Measurements from ENCODE around the gene GDAP2. TPM values are rescaled to one million over a fixed set of nuclear protein-coding genes. Genes with fewer than 3 reads are reported as not detected.

The GDAP2 gene
- total and polyA plus RNA-seq, 4 donors, result 5.1 to 52.2 (median 17.2) TPM

DNA sequence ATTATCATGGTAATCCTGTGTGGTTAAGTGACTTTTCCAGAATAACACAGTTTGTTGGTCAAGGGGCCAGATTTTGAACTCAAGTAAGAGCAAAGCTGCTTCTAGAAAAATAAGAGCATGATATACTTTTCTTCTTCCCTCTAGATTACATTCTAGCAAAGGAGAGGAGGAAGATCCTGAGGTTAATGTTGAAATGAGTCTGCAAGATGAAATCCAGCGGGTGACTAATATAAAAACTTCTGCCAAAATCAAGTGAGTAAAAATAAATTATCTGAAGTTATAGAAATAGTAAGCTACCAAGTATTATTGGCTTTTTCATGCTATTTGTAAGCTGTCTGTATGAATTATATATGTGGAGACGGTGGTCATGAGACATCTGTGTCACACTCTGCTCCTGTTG, 12.9 kb upstream of the GDAP2 start:
- Histone ChIP-seq H3K9me3 (ENCODE audit: control insufficient read depth in 4 of 4, insufficient read depth in 3 of 4, low read length in 3 of 4) (no peaks in the 10 kb centered on the region), H3K27me3 (ENCODE audit: control insufficient read depth in 3 of 3, insufficient read depth in 3 of 3, low read length in 2 of 3) (no peaks in the 10 kb centered on the region), H3K4me1 (ENCODE audit: control insufficient read depth in 5 of 5, insufficient read depth in 5 of 5, low read length in 5 of 5) (no peaks in the 10 kb centered on the region), H3K36me3 (ENCODE audit: control insufficient read depth in 4 of 4, insufficient read depth in 4 of 4, low read length in 4 of 4) (peaks cover 6 to 56% (median 31%) of the 10 kb centered on the region in 4 donors), H3K4me3 (no peak overlapping the region), H3K9ac (ENCODE audit: insufficient read depth in 1 of 2, low read length in 2 of 2) (no peak overlapping the region), H3K27ac (ENCODE audit: low read depth in 1 of 2, low read length in 1 of 2) (no peak overlapping the region)
- DNase-seq, result no peak
- TF ChIP-seq, protein P1, sequence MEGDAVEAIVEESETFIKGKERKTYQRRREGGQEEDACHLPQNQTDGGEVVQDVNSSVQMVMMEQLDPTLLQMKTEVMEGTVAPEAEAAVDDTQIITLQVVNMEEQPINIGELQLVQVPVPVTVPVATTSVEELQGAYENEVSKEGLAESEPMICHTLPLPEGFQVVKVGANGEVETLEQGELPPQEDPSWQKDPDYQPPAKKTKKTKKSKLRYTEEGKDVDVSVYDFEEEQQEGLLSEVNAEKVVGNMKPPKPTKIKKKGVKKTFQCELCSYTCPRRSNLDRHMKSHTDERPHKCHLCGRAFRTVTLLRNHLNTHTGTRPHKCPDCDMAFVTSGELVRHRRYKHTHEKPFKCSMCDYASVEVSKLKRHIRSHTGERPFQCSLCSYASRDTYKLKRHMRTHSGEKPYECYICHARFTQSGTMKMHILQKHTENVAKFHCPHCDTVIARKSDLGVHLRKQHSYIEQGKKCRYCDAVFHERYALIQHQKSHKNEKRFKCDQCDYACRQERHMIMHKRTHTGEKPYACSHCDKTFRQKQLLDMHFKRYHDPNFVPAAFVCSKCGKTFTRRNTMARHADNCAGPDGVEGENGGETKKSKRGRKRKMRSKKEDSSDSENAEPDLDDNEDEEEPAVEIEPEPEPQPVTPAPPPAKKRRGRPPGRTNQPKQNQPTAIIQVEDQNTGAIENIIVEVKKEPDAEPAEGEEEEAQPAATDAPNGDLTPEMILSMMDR (IDR thresholded peaks at IDR 0.05; ENCODE audit: control extremely low read depth, extremely low read depth), result no peak
- 99 to 100% methylated on average over 2 of the region's 2 CpGs for WGBS, 2 donors
- no peak for ATAC-seq (ENCODE audit: insufficient read depth, low FRiP score)

DNA sequence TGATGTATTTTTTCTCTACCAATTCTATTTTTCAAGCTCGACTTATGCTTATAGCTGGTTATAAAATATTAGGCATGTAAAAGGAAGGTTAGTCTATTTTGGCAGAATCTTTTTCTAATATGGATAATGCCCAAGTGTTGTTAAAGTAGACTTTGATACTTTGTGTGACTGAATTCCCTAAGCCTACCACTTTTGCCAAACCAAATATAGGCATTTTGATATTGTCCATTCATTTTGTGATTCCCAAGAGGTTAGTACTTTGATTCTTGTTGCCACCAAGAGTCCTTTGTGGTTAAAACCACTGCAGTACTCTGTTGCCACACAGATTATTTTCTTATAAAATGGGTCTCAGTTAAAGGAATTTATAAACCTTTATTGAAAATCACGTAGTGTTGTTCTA, 4.3 kb upstream of the GDAP2 start:
- ATAC-seq (ENCODE audit: insufficient read depth, low FRiP score) (no peak), DNase-seq (no peak)
- peaks cover 1 to 20% (median 14%) of the 10 kb centered on the region in 4 donors for H3K36me3 ChIP-seq (ENCODE audit: control insufficient read depth in 4 of 4, insufficient read depth in 4 of 4, low read length in 4 of 4)
- no peak overlapping the region for H3K4me3 ChIP-seq
- H3K27ac ChIP-seq (ENCODE audit: low read depth in 1 of 2, low read length in 1 of 2), result no peak overlapping the region
- no peaks in the 10 kb centered on the region for H3K9me3 ChIP-seq (ENCODE audit: control insufficient read depth in 4 of 4, insufficient read depth in 3 of 4, low read length in 3 of 4)
- H3K27me3 ChIP-seq (ENCODE audit: control insufficient read depth in 3 of 3, insufficient read depth in 3 of 3, low read length in 2 of 3), result no peaks in the 10 kb centered on the region
- TF ChIP-seq, protein P1 (IDR thresholded peaks at IDR 0.05; ENCODE audit: control extremely low read depth, extremely low read depth), result no peak
- 92 to 95% methylated on average over 2 of the region's 2 CpGs for WGBS, 2 donors
- H3K9ac ChIP-seq (ENCODE audit: insufficient read depth in 1 of 2, low read length in 2 of 2), result no peak overlapping the region
- H3K4me1 ChIP-seq (ENCODE audit: control insufficient read depth in 5 of 5, insufficient read depth in 5 of 5, low read length in 5 of 5), result peaks cover 0 to 14% (median 7%) of the 10 kb centered on the region in 5 donors

DNA sequence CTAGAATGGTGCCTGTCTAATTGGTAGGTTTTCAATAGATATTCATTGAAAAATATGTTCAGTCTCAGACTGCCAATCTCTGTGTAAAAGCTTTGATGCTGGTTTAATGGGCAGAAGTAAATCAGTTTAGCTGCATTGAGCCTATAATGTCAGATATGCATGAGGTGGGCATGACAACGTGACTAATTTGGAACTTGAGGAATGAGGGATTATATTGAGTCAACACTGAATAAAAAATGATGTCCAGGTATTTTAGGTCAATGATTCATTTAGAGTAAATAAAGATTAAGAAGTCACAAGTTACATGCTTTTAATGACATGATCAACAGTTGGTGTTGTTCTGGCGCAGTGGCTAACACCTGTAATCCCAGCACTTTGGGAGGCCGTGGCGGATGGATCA, 3.2 kb upstream of the GDAP2 start:
- ATAC-seq (ENCODE audit: insufficient read depth, low FRiP score) (no peak), DNase-seq (no peak)
- TF ChIP-seq, protein P1 (IDR thresholded peaks at IDR 0.05; ENCODE audit: control extremely low read depth, extremely low read depth), result no peak
- Histone ChIP-seq H3K27me3 (ENCODE audit: control insufficient read depth in 3 of 3, insufficient read depth in 3 of 3, low read length in 2 of 3) (no peaks in the 10 kb centered on the region), H3K9me3 (ENCODE audit: control insufficient read depth in 4 of 4, insufficient read depth in 3 of 4, low read length in 3 of 4) (no peaks in the 10 kb centered on the region), H3K36me3 (ENCODE audit: control insufficient read depth in 4 of 4, insufficient read depth in 4 of 4, low read length in 4 of 4) (peaks cover 0 to 10% (median 8%) of the 10 kb centered on the region in 4 donors), H3K4me1 (ENCODE audit: control insufficient read depth in 5 of 5, insufficient read depth in 5 of 5, low read length in 5 of 5) (peaks cover 0 to 24% (median 11%) of the 10 kb centered on the region in 5 donors), H3K27ac (ENCODE audit: low read depth in 1 of 2, low read length in 1 of 2) (no peak overlapping the region), H3K9ac (ENCODE audit: insufficient read depth in 1 of 2, low read length in 2 of 2) (no peak overlapping the region), H3K4me3 (no peak overlapping the region)
- WGBS, 2 donors, result 94 to 96% methylated on average over 4 of the region's 4 CpGs

DNA sequence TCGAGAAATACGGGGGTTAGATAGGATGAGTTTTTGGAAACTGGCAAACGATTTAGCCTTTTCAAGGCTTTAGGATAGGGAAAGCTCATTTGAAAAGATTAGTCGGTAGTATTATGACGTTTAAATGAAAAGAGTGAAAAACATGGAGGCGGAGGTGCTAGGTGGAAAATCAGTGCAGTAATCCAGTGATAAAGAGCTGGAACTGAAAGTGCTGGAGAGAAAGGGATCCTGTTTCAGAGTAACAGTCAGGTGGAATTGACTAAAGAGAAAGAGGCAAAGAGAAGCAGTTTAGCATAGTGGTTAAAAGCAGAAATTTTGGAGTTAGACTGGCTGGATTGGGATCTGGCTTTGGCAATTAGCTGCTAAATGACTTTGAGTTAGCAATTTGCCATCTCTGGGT, 1.1 kb upstream of the GDAP2 start:
- TF ChIP-seq, protein P1 (IDR thresholded peaks at IDR 0.05; ENCODE audit: control extremely low read depth, extremely low read depth), result no peak
- peaks cover 0 to 10% (median 5%) of the 10 kb centered on the region in 4 donors for H3K36me3 ChIP-seq (ENCODE audit: control insufficient read depth in 4 of 4, insufficient read depth in 4 of 4, low read length in 4 of 4)
- H3K27ac ChIP-seq (ENCODE audit: low read depth in 1 of 2, low read length in 1 of 2), result no peak overlapping the region
- peak overlapping the region; percentile 41 to 57 for H3K9ac ChIP-seq (ENCODE audit: insufficient read depth in 1 of 2, low read length in 2 of 2)
- DNase-seq (peak in 1 of 3 donors; percentile 6), ATAC-seq (ENCODE audit: insufficient read depth, low FRiP score) (no peak)
- 2 to 5% methylated on average over 6 of the region's 6 CpGs for WGBS, 2 donors
- peaks cover 0 to 24% (median 11%) of the 10 kb centered on the region in 5 donors for H3K4me1 ChIP-seq (ENCODE audit: control insufficient read depth in 5 of 5, insufficient read depth in 5 of 5, low read length in 5 of 5)
- peak overlapping the region; percentile 13 for H3K4me3 ChIP-seq
- H3K9me3 ChIP-seq (ENCODE audit: control insufficient read depth in 4 of 4, insufficient read depth in 3 of 4, low read length in 3 of 4), result no peaks in the 10 kb centered on the region
- H3K27me3 ChIP-seq (ENCODE audit: control insufficient read depth in 3 of 3, insufficient read depth in 3 of 3, low read length in 2 of 3), result no peaks in the 10 kb centered on the region
